ENCODE data around the gene KRT23.

KRT23 gene

DNA sequence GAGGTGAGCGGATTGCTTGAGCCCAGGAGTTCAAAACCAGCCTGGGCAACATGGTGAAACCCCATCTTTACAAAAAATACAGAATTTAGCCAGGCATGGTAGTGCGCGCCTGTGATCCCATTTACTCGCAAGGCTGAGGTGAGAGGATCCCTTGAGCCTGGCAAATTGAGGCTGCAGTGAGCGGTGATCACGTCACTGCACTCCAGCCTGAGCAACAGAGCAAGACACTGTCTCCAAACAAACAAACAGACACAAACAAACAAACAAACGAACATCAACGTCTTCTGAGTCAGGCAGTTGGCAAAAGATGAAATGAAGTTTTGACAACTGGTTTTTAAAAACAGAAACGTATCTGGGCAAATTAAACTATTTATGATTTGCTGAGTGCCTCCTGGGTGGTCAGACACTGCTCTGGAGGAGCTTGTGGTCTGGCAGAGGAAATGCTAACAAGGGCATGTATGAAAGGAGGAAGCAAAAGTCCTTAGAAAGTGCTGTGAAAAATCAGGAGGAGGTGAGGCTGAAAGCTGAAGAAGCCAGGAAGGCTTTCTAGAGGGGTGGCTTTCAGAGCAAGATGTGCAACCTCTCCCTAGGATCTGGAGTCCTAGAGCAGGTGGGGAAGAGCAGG is 42.2 kb downstream of the KRT23 start:
- H3K4me3 ChIP-seq (ENCODE audit: low read depth, low read length): no peak overlapping the region
- TF ChIP-seq MYC (IDR thresholded peaks at IDR 0.05; ENCODE audit: low read depth, low read length): no peak
- DNase-seq (ENCODE audit: low read depth): peak; percentile 12

DNA sequence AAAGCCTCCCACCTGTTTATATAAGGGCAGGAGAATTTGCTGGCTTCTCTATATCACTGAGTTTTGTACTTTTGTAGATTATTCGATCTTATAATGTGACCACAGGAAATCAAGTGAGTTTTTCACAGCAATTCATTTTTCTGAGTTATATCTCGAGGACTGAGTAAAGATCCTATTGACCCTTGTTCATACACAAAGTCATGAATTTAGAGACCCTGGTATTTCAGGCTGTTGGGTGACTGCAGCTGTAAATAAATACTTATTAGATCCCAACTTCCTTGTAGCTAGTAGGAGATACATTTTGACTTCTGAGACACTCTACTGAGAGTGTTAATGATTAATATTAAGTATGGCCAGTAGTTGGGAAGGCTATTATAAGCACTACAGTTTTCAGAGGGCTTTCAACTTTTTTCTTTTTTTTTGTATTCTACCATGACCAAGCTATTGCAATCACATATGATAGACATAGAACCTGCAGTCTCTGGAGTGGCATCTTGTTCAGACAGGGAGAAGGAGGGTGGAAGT is 49.2 kb downstream of the KRT23 start:
- TF ChIP-seq, protein P1, sequence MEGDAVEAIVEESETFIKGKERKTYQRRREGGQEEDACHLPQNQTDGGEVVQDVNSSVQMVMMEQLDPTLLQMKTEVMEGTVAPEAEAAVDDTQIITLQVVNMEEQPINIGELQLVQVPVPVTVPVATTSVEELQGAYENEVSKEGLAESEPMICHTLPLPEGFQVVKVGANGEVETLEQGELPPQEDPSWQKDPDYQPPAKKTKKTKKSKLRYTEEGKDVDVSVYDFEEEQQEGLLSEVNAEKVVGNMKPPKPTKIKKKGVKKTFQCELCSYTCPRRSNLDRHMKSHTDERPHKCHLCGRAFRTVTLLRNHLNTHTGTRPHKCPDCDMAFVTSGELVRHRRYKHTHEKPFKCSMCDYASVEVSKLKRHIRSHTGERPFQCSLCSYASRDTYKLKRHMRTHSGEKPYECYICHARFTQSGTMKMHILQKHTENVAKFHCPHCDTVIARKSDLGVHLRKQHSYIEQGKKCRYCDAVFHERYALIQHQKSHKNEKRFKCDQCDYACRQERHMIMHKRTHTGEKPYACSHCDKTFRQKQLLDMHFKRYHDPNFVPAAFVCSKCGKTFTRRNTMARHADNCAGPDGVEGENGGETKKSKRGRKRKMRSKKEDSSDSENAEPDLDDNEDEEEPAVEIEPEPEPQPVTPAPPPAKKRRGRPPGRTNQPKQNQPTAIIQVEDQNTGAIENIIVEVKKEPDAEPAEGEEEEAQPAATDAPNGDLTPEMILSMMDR (IDR thresholded peaks at IDR 0.05; ENCODE audit: low read depth, low read length): no peak
- no peak overlapping the region for H3K4me3 ChIP-seq (ENCODE audit: low read depth, low read length)
- no peak for DNase-seq (ENCODE audit: low read depth)

GRCh38 chr17:40886090-40886489 is 51.4 kb downstream of the KRT23 start:
- H3K4me3 ChIP-seq (ENCODE audit: low read depth, low read length): no peak overlapping the region
- TF ChIP-seq MAX (IDR thresholded peaks at IDR 0.05; ENCODE audit: low read depth, low read length) (no peak), POLR2A (IDR thresholded peaks at IDR 0.05; ENCODE audit: extremely low read depth, insufficient read length) (no peak), MYC (IDR thresholded peaks at IDR 0.05; ENCODE audit: low read depth, low read length) (no peak)
- TF ChIP-seq, protein P1 (IDR thresholded peaks at IDR 0.05; ENCODE audit: low read depth, low read length): no peak
- no peak for DNase-seq (ENCODE audit: low read depth)

DNA sequence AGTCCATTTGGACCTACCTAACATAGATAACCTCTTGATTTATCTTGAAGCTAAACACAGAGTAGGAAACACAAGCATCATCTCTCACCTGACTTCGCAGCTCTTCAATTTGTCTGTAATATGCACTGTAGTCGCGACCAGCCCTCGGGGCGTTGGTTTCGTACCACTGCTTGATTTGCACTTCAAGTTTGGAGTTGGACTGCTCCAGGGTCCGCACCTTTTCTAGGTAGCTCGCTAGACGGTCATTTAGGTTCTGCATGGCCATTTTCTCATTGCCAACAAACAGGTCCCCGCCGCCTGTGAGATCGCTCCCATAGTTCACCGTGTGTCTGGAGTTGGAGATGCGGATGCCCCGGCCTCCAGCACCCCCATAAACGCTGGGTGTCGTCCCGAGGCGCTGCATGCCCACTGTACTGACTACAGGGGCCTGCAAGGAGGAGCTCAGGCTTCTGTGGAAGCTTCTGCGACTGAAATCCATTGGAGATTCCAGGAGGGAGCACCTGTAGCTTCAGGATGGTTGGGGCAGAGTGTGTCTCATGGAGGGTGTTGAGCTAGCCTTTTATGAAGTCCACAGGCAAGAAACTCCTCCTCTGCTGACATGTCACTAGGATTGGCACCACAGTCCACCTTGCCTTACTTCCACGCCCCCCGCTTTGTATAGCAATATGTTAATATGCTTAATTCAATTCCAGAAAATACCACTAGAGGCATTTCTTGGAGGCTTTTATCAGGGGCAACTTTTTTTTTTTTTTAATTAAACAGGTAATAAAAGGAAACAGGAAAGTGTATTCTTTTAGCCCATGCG is 52.5 kb downstream of the KRT23 start, which contains the start of gene KRT20:
Gene KRT20, minus strand, starts transcription at position 535 of the 805 bp plus-strand sequence. Its CDS starts 57 bp downstream, at position 478.
- H3K4me3 ChIP-seq (ENCODE audit: low read depth, low read length): no peak within 1 kb of the TSS
- DNase-seq (ENCODE audit: low read depth): no peak
- TF ChIP-seq POLR2A (IDR thresholded peaks at IDR 0.05; ENCODE audit: extremely low read depth, insufficient read length) (no peak), MAX (IDR thresholded peaks at IDR 0.05; ENCODE audit: low read depth, low read length) (no peak), MYC (IDR thresholded peaks at IDR 0.05; ENCODE audit: low read depth, low read length) (no peak)
- TF ChIP-seq, protein P1 (IDR thresholded peaks at IDR 0.05; ENCODE audit: low read depth, low read length): peak; percentile 9

DNA sequence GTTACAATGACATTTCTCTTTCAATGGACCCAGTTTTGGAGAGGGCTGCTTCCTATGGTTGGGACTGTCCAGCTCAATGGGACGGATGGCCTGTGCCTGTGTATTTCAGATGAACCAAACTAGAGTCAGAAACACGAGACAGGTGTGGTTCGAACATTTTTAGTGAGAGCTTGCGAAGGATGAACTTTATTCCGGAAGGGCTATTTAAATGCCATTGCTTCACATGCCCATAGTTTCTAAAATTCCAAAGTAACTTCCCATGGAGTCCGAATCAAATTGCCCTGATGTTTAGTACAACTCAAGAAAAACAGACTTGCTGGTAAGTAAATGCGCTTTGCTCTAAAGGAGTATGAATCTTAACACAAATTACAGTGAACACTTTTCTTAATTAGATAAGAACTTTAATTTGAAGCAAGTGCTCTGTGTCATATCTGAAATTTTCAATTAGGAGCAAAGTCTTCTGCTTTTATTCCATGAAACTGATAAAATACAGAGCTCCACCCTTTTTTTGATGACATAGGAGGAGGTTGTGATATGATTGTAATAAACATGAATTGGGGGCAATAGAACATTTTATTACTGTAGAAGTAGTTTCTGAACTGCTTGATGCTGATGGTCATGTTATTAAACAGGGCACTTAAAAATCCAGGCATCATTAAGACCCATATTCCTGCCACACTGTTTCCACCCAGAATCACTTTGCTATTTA is 53.7 kb downstream of the KRT23 start:
- H3K4me3 ChIP-seq (ENCODE audit: low read depth, low read length): no peak overlapping the region
- DNase-seq (ENCODE audit: low read depth): no peak
- TF ChIP-seq, protein P1 (IDR thresholded peaks at IDR 0.05; ENCODE audit: low read depth, low read length): no peak
- TF ChIP-seq MAX (IDR thresholded peaks at IDR 0.05; ENCODE audit: low read depth, low read length) (no peak), POLR2A (IDR thresholded peaks at IDR 0.05; ENCODE audit: extremely low read depth, insufficient read length) (no peak), MYC (IDR thresholded peaks at IDR 0.05; ENCODE audit: low read depth, low read length) (no peak)

DNA sequence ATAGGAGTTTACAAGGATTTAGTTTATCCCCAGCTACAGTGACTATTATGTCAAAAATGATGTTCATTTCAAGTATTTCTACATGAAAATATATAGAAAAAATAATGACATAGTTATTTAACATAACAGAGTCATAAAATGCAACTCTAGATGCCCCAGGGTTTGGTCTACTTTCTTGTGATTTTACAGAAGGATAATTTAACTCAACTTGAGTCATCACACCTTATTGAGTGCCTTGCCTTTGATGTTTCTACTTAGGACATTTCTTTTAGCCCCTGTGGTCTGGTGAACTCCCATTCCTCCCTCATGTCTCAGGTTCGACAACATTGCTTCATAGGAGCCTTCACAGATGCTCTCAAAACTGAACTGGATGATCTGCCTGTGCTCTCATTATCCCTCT is 54.4 kb downstream of the KRT23 start:
- TF ChIP-seq, protein P1 (IDR thresholded peaks at IDR 0.05; ENCODE audit: low read depth, low read length): no peak
- TF ChIP-seq MAX (IDR thresholded peaks at IDR 0.05; ENCODE audit: low read depth, low read length) (no peak), POLR2A (IDR thresholded peaks at IDR 0.05; ENCODE audit: extremely low read depth, insufficient read length) (no peak), MYC (IDR thresholded peaks at IDR 0.05; ENCODE audit: low read depth, low read length) (no peak)
- DNase-seq (ENCODE audit: low read depth): no peak
- H3K4me3 ChIP-seq (ENCODE audit: low read depth, low read length): no peak overlapping the region
